HEK293 (cell line): Measurements from ENCODE around the gene ANKRD31.

Experiments
- CTCF ChIA-PET: fragments of 350-600 bp; formaldehyde crosslinking; extraction: SDS; loops from one replicate; lab custom pipeline; 2021; ENCODE audit warnings: antibody characterized with exemption; lab: Yijun Ruan, JAX
- POLR2A ChIA-PET: fragments of 300-600 bp; formaldehyde crosslinking; extraction: SDS; loops from one replicate; lab custom pipeline; 2020; ENCODE audit warnings: antibody characterized with exemption, inconsistent platforms; lab: Yijun Ruan, JAX
- H3K27ac ChIP-seq: fragments of 200-500 bp; sonication (Bioruptor generic); 2 replicates; pipeline ENCODE4 v1.5.1; 2014; ENCODE audit warnings: low read depth, low read length, control low read depth, inconsistent platforms; ENCODE audit errors: extremely low read depth
- H3K36me3 ChIP-seq, 2 experiments: fragments of 200-500 bp in 1 of 2; sonication (Bioruptor generic) in 1 of 2; 1 replicate in 1 of 2; 2 replicates in 1 of 2; pipeline ENCODE4 v1.5.1; 2014 to 2017; ENCODE audit warnings: inconsistent platforms in 2 of 2, low read length in 2 of 2; ENCODE audit not compliant: control insufficient read depth in 2 of 2, insufficient read depth in 1 of 2
- H3K4me1 ChIP-seq: fragments of 200-500 bp; sonication (Bioruptor generic); 2 replicates; pipeline ENCODE4 v1.5.1; 2014; ENCODE audit warnings: mild to moderate bottlenecking, low read length, inconsistent platforms; ENCODE audit not compliant: control insufficient read depth, insufficient read depth
- H3K4me3 ChIP-seq: 2 replicates; pipeline ENCODE4 v1.5.1; 2011; ENCODE audit warnings: low read depth, mild to moderate bottlenecking, control low read depth, low read length, moderate library complexity
- H3K9me3 ChIP-seq: fragments of 200-500 bp; sonication (Bioruptor generic); 2 replicates; pipeline ENCODE4 v1.5.1; 2014; ENCODE audit warnings: low read depth, low read length, inconsistent platforms; ENCODE audit not compliant: control insufficient read depth, insufficient read depth
- ATF2 ChIP-seq: fragments of 450-650 bp; formaldehyde crosslinking; IDR thresholded peaks from 2 replicates; pipeline ENCODE4 v1.5.1; 2016; ENCODE audit warnings: missing biosample characterization, missing genetic modification characterization, low read depth
- HOXA7 ChIP-seq: sonication (generic); formaldehyde crosslinking; IDR thresholded peaks from 2 replicates; pipeline ENCODE4 v1.8.1; 2022; ENCODE audit warnings: missing genetic modification reagents, borderline replicate concordance
- KLF9 ChIP-seq: fragments of 450-650 bp; formaldehyde crosslinking; IDR thresholded peaks from 2 replicates; pipeline ENCODE4 v1.5.1; 2016; ENCODE audit warnings: missing biosample characterization, missing genetic modification characterization, low read depth
- MYNN ChIP-seq: fragments of 450-650 bp; formaldehyde crosslinking; IDR thresholded peaks from 2 replicates; pipeline ENCODE4 v1.5.1; 2016; ENCODE audit warnings: missing biosample characterization, missing genetic modification characterization, borderline replicate concordance
- SCRT1 ChIP-seq: fragments of 450-650 bp; formaldehyde crosslinking; IDR thresholded peaks from 2 replicates; pipeline ENCODE4 v1.5.1; 2016; ENCODE audit warnings: missing biosample characterization, missing genetic modification characterization, borderline replicate concordance
- ZBTB21 ChIP-seq: fragments of 450-650 bp; formaldehyde crosslinking; IDR thresholded peaks from 2 replicates; pipeline ENCODE4 v1.5.1; 2017; ENCODE audit warnings: missing biosample characterization, missing genetic modification characterization
- ZEB2 ChIP-seq: fragments of 450-650 bp; formaldehyde crosslinking; IDR thresholded peaks from 2 replicates; pipeline ENCODE4 v1.5.1; 2016; ENCODE audit warnings: missing biosample characterization, missing genetic modification characterization
- ZNF121 ChIP-seq: fragments of 450-650 bp; formaldehyde crosslinking; IDR thresholded peaks from 2 replicates; pipeline ENCODE4 v1.5.1; 2016; ENCODE audit warnings: missing biosample characterization, missing genetic modification characterization
- ZNF169 ChIP-seq: fragments of 450-650 bp; formaldehyde crosslinking; IDR thresholded peaks from 2 replicates; pipeline ENCODE4 v1.5.1; 2016; ENCODE audit warnings: missing biosample characterization, missing genetic modification characterization
- ZNF211 ChIP-seq: fragments of 450-650 bp; formaldehyde crosslinking; IDR thresholded peaks from 2 replicates; pipeline ENCODE4 v1.5.1; 2016; ENCODE audit warnings: low read depth, missing biosample characterization, missing genetic modification characterization
- ZNF280C ChIP-seq: fragments of 450-650 bp; formaldehyde crosslinking; IDR thresholded peaks from 2 replicates; pipeline ENCODE4 v1.5.1; 2016; ENCODE audit warnings: missing biosample characterization, missing genetic modification characterization
- ZNF48 ChIP-seq: fragments of 450-650 bp; formaldehyde crosslinking; IDR thresholded peaks from 2 replicates; pipeline ENCODE4 v1.5.1; 2016; ENCODE audit warnings: missing biosample characterization, missing genetic modification characterization
- ZNF521 ChIP-seq: fragments of 450-650 bp; formaldehyde crosslinking; IDR thresholded peaks from 2 replicates; pipeline ENCODE4 v1.5.1; 2017; ENCODE audit warnings: missing biosample characterization, mild to moderate bottlenecking, missing genetic modification characterization
- ZNF558 ChIP-seq: fragments of 450-650 bp; formaldehyde crosslinking; IDR thresholded peaks from 2 replicates; pipeline ENCODE4 v1.5.1; 2016; ENCODE audit warnings: missing biosample characterization, missing genetic modification characterization
- ZNF561 ChIP-seq: fragments of 450-650 bp; IDR thresholded peaks from 2 replicates; pipeline ENCODE4 v1.5.1; 2018; ENCODE audit warnings: missing biosample characterization, missing genetic modification characterization, borderline replicate concordance
- ZNF585B ChIP-seq: fragments of 450-650 bp; formaldehyde crosslinking; IDR thresholded peaks from 2 replicates; pipeline ENCODE4 v1.5.1; 2016; ENCODE audit warnings: missing biosample characterization, missing genetic modification characterization
- ZNF626 ChIP-seq: fragments of 450-650 bp; sonication (Bioruptor Pico); formaldehyde crosslinking; IDR thresholded peaks from 2 replicates; pipeline ENCODE4 v1.5.1; 2018; ENCODE audit warnings: missing biosample characterization, missing genetic modification characterization, inconsistent platforms
- ZNF654 ChIP-seq: fragments of 450-650 bp; formaldehyde crosslinking; IDR thresholded peaks from 2 replicates; pipeline ENCODE4 v1.5.1; 2016; ENCODE audit warnings: low read depth, missing biosample characterization, missing genetic modification characterization
- ZNF658 ChIP-seq: fragments of 450-650 bp; formaldehyde crosslinking; IDR thresholded peaks from 2 replicates; pipeline ENCODE4; 2016; ENCODE audit warnings: missing biosample characterization, missing genetic modification characterization
- ZNF785 ChIP-seq: fragments of 450-650 bp; formaldehyde crosslinking; IDR thresholded peaks from 2 replicates; pipeline ENCODE4 v1.5.1; 2016; ENCODE audit warnings: missing biosample characterization, missing genetic modification characterization
- ZNF792 ChIP-seq: fragments of 450-650 bp; formaldehyde crosslinking; IDR thresholded peaks from 2 replicates; pipeline ENCODE4 v1.5.1; 2016; ENCODE audit warnings: missing biosample characterization, missing genetic modification characterization
- ZSCAN18 ChIP-seq: fragments of 450-650 bp; formaldehyde crosslinking; IDR thresholded peaks from 2 replicates; pipeline ENCODE4 v1.5.1; 2016; ENCODE audit warnings: missing biosample characterization, missing genetic modification characterization
- TF ChIP-seq, protein P1 (sequence below): fragments of 450-650 bp; formaldehyde crosslinking; IDR thresholded peaks from 2 replicates; pipeline ENCODE4 v1.5.1; 2016; ENCODE audit warnings: missing biosample characterization, missing genetic modification characterization
- TF ChIP-seq, protein P2 (sequence below): fragments of 450-650 bp; formaldehyde crosslinking; IDR thresholded peaks from 2 replicates; pipeline ENCODE4 v1.5.1; 2016; ENCODE audit warnings: missing biosample characterization, missing genetic modification characterization
- TF ChIP-seq, protein P3 (sequence below): fragments of 450-650 bp; formaldehyde crosslinking; IDR thresholded peaks from 2 replicates; pipeline ENCODE4 v1.5.1; 2016; ENCODE audit warnings: missing biosample characterization, missing genetic modification characterization

Gene ANKRD31

DNA sequence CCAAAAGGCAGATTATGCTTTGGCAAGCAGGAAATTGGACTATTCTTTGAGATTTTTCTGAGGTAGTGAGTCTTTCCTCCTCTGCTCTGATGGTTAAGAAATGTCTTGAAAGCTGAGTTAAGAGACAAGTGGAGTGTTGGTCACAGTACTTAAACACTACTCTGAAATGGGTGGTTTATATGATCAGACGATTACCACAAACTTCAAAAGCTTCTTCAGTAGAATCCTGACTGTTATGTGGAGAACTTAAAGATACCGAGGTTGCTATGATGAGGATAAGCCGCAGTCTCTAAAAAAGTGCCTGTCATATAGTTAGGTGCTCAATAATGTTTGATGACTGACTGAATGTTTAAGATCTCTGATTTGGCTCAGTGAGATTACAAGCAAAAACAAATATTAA lies 208.6 kb downstream of the ANKRD31 start:
- H3K9me3 ChIP-seq = no peaks in the 10 kb centered on the region
- no peaks in the 10 kb centered on the region for H3K36me3 ChIP-seq
- no peak overlapping the region for H3K27ac ChIP-seq
- ChIA-PET CTCF (interaction anchor here (2.9 kb wide), 1 partner anchor 22 kb away, joined by 11 read pairs; no protein-coding TSS in a partner anchor), POLR2A (no interaction called here)
- no peaks in the 10 kb centered on the region for H3K4me1 ChIP-seq
- no peak overlapping the region for H3K4me3 ChIP-seq
- no peak for TF ChIP-seq ZNF785
- no peak for TF ChIP-seq KLF9
- TF ChIP-seq ZNF521 = no peak
- no peak for TF ChIP-seq ZNF626 (tag by site-specific recombination)
- no peak for TF ChIP-seq ZNF558 (tag by site-specific recombination)
- TF ChIP-seq, protein P1, sequence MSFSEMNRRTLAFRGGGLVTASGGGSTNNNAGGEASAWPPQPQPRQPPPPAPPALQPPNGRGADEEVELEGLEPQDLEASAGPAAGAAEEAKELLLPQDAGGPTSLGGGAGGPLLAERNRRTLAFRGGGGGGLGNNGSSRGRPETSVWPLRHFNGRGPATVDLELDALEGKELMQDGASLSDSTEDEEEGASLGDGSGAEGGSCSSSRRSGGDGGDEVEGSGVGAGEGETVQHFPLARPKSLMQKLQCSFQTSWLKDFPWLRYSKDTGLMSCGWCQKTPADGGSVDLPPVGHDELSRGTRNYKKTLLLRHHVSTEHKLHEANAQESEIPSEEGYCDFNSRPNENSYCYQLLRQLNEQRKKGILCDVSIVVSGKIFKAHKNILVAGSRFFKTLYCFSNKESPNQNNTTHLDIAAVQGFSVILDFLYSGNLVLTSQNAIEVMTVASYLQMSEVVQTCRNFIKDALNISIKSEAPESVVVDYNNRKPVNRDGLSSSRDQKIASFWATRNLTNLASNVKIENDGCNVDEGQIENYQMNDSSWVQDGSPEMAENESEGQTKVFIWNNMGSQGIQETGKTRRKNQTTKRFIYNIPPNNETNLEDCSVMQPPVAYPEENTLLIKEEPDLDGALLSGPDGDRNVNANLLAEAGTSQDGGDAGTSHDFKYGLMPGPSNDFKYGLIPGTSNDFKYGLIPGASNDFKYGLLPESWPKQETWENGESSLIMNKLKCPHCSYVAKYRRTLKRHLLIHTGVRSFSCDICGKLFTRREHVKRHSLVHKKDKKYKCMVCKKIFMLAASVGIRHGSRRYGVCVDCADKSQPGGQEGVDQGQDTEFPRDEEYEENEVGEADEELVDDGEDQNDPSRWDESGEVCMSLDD = no peak
- no peak for TF ChIP-seq ATF2 (tag by site-specific recombination)
- no peak for TF ChIP-seq ZEB2 (tag by site-specific recombination)
- no peak for TF ChIP-seq ZNF654 (tag by site-specific recombination)
- TF ChIP-seq ZNF211 (tag by site-specific recombination) = no peak
- no peak for TF ChIP-seq SCRT1 (tag by site-specific recombination)
- TF ChIP-seq, protein P2, sequence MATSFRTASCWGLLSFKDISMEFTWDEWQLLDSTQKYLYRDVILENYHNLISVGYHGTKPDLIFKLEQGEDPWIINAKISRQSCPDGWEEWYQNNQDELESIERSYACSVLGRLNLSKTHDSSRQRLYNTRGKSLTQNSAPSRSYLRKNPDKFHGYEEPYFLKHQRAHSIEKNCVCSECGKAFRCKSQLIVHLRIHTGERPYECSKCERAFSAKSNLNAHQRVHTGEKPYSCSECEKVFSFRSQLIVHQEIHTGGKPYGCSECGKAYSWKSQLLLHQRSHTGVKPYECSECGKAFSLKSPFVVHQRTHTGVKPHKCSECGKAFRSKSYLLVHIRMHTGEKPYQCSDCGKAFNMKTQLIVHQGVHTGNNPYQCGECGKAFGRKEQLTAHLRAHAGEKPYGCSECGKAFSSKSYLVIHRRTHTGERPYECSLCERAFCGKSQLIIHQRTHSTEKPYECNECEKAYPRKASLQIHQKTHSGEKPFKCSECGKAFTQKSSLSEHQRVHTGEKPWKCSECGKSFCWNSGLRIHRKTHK (tag by site-specific recombination) = no peak
- TF ChIP-seq ZNF792 (tag by site-specific recombination) = no peak
- TF ChIP-seq, protein P3, sequence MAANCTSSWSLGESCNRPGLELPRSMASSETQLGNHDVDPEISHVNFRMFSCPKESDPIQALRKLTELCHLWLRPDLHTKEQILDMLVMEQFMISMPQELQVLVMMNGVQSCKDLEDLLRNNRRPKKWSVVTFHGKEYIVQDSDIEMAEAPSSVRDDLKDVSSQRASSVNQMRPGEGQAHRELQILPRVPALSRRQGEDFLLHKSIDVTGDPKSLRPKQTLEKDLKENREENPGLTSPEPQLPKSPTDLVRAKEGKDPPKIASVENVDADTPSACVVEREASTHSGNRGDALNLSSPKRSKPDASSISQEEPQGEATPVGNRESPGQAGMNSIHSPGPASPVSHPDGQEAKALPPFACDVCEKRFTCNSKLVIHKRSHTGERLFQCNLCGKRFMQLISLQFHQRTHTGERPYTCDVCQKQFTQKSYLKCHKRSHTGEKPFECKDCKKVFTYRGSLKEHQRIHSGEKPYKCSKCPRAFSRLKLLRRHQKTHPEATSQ (tag by site-specific recombination) = no peak
- no peak for TF ChIP-seq ZSCAN18 (tag by site-specific recombination)

- ChIA-PET POLR2A (no interaction called here), CTCF (no interaction called here)
- no peaks in the 10 kb centered on the region for H3K4me1 ChIP-seq
- no peak overlapping the region for H3K27ac ChIP-seq
- no peaks in the 10 kb centered on the region for H3K9me3 ChIP-seq
- H3K36me3 ChIP-seq = no peaks in the 10 kb centered on the region
- H3K4me3 ChIP-seq = no peak overlapping the region
- no peak for TF ChIP-seq HOXA7 (CRISPR knock-in tag)
- no peak for TF ChIP-seq ZNF121 (tag by site-specific recombination)
- TF ChIP-seq ZNF561 (tag by site-specific recombination) = no peak
- TF ChIP-seq ZNF169 = no peak
- TF ChIP-seq ZBTB21 (tag by site-specific recombination) = no peak
- TF ChIP-seq ZNF48 (tag by site-specific recombination) = no peak
- TF ChIP-seq MYNN (tag by site-specific recombination) = no peak
- no peak for TF ChIP-seq ZNF280C (tag by site-specific recombination)
- TF ChIP-seq ZNF585B = no peak
- no peak for TF ChIP-seq ZNF658 (tag by site-specific recombination)
Observed at GRCh38 chr5:75023368-75024159, 213.1 kb downstream of the ANKRD31 start.
